Measurements from ENCODE around the gene CIP2A.

DNA sequence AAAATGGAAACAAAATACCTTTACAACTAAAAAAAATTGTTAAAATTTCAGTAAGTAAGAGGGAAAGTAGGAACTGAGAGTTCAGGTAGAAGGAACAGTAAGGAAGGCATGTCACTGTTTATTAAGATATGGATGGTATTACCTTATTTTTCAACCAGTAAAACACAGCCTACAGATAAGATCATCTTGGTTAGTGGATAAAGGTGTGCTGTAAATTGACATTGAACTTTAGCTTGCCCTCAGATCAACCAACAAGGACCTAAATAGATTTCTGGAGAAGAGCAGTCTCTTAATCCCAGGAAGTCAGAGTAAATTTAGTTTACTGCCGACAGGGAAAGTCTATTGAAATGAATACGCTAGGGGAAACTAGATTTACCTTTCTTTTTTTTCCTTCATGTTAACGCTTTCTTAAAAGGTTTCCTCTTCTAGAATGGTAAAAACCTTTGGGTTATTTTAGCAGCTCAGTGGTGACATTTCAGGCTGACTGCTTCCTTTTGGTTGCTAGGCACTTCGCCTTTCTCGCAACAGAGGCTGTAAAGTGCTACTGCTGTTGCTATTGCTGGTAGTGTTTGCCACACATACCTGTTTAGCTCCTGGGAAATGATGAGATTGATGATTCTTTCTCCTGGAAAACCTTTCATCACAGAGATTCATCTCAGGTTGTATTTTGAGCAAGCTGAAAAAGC, 13.2 kb upstream of the CIP2A start:
- TF ChIP-seq RFX5 (IDR thresholded peaks at IDR 0.05; ENCODE audit: low read depth, low read length): no peak
- no peak for TF ChIP-seq CTCF (conservative IDR thresholded peaks at IDR 0.05; ENCODE audit: low read depth, low read length)
- no peak for TF ChIP-seq RAD21 (IDR thresholded peaks at IDR 0.05; ENCODE audit: low read length)
- TF ChIP-seq POLR2A (IDR thresholded peaks at IDR 0.05; ENCODE audit: low read depth, low read length): no peak
- TF ChIP-seq ELK1 (IDR thresholded peaks at IDR 0.05; ENCODE audit: borderline replicate concordance, low read depth, low read length): no peak
- TF ChIP-seq, protein P1, sequence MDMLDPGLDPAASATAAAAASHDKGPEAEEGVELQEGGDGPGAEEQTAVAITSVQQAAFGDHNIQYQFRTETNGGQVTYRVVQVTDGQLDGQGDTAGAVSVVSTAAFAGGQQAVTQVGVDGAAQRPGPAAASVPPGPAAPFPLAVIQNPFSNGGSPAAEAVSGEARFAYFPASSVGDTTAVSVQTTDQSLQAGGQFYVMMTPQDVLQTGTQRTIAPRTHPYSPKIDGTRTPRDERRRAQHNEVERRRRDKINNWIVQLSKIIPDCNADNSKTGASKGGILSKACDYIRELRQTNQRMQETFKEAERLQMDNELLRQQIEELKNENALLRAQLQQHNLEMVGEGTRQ (IDR thresholded peaks at IDR 0.05; ENCODE audit: low read depth, low read length): no peak
